ENCODE measurements around the gene NUP54.

NUP54 gene

DNA sequence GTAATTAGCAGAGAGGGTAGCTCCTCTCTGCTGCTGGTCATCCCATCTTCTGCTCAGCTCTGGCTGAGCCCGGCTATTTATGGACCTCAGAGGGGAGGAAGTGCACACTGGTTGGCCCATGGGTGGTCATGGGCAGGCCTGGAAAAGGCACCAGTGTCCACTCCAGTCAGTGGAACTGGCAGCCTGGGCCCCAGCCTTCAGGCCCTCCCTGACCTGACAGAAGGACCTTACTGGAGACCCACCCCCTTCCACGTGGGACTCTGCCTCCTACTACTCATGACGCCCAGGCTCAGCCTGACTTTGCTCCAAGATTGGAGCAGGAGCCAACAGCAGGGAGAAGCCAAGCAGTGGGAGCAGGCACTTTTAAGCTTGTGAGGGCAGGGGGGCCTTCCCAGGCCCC, 81.7 kb downstream of the NUP54 start:
- no peak overlapping the region for H3K27ac ChIP-seq
- TF ChIP-seq ZFX (IDR thresholded peaks at IDR 0.05), result no peak
- TF ChIP-seq, protein P1, sequence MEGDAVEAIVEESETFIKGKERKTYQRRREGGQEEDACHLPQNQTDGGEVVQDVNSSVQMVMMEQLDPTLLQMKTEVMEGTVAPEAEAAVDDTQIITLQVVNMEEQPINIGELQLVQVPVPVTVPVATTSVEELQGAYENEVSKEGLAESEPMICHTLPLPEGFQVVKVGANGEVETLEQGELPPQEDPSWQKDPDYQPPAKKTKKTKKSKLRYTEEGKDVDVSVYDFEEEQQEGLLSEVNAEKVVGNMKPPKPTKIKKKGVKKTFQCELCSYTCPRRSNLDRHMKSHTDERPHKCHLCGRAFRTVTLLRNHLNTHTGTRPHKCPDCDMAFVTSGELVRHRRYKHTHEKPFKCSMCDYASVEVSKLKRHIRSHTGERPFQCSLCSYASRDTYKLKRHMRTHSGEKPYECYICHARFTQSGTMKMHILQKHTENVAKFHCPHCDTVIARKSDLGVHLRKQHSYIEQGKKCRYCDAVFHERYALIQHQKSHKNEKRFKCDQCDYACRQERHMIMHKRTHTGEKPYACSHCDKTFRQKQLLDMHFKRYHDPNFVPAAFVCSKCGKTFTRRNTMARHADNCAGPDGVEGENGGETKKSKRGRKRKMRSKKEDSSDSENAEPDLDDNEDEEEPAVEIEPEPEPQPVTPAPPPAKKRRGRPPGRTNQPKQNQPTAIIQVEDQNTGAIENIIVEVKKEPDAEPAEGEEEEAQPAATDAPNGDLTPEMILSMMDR (conservative IDR thresholded peaks at IDR 0.05), result no peak

All from C4-2B (cell line).